ENCODE data around the gene ACTL10.

The ACTL10 gene

DNA sequence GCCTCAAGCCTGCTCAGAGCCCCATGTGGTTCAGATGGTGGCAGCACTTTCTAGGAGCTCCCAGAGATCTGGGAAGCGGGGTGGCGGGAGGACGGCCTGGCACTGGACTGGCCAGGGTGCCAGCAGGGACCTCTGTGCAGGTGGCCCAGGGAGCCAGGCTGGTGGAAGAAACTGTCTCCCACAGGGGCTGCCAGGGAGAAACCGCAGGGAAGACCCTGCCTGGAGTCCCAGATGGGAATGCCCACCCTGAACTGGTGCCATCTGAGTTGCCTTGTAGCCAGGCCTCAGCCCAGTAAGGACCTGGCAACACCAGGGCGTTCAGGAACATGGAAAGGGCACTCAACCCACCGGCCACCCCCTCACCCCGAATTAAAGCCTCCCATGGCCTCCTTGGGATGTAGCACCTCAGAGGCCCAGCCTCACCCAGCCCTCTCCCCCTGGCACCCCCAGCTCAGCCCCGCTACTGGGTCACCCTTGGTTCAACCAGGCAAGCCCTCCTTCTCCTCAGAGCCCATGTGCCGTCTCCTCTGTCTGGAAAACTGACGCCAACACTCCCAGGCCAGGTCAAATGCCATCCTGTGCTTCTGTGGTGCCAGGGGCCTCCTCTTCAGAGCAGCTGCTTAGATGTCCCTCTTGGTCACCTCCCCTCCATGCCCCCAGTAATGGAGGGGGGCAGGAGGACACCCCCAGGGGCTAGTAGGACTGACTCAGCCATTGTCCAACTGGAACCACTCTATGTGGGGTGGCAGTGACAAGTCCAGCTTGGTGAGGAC is 10.5 kb upstream of the ACTL10 start:
- no peak overlapping the region for H3K4me2 ChIP-seq (ENCODE audit: low read depth, low read length, poor library complexity, severe bottlenecking)
- no peaks in the 10 kb centered on the region for H3F3A ChIP-seq (ENCODE audit: low read depth)
- H3K9ac ChIP-seq (ENCODE audit: low read depth, low read length, poor library complexity, severe bottlenecking): no peak overlapping the region
- no peaks in the 10 kb centered on the region for H3K4me1 ChIP-seq (ENCODE audit: insufficient read depth, low read length, poor library complexity, severe bottlenecking)
- H3K9me2 ChIP-seq (replicated peaks; ENCODE audit: low read depth, low read length): no peaks in the 10 kb centered on the region
- no peak for TF ChIP-seq EZH2phosphoT487 (IDR thresholded peaks at IDR 0.05; ENCODE audit: borderline replicate concordance)
- TF ChIP-seq, protein P1, sequence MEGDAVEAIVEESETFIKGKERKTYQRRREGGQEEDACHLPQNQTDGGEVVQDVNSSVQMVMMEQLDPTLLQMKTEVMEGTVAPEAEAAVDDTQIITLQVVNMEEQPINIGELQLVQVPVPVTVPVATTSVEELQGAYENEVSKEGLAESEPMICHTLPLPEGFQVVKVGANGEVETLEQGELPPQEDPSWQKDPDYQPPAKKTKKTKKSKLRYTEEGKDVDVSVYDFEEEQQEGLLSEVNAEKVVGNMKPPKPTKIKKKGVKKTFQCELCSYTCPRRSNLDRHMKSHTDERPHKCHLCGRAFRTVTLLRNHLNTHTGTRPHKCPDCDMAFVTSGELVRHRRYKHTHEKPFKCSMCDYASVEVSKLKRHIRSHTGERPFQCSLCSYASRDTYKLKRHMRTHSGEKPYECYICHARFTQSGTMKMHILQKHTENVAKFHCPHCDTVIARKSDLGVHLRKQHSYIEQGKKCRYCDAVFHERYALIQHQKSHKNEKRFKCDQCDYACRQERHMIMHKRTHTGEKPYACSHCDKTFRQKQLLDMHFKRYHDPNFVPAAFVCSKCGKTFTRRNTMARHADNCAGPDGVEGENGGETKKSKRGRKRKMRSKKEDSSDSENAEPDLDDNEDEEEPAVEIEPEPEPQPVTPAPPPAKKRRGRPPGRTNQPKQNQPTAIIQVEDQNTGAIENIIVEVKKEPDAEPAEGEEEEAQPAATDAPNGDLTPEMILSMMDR (conservative IDR thresholded peaks at IDR 0.05; ENCODE audit: low read length): no peak
- no peaks in the 10 kb centered on the region for H3K79me2 ChIP-seq (ENCODE audit: insufficient read depth, low read length)
- H3K36me3 ChIP-seq (ENCODE audit: insufficient read depth, low read length): no peaks in the 10 kb centered on the region
- H4K20me1 ChIP-seq (ENCODE audit: insufficient read depth, low read length, poor library complexity, severe bottlenecking): no peaks in the 10 kb centered on the region
- H2AFZ ChIP-seq (ENCODE audit: low read length): no peak overlapping the region
- no peak overlapping the region for H3K4me3 ChIP-seq (ENCODE audit: low read length, poor library complexity, severe bottlenecking)
- no peaks in the 10 kb centered on the region for H3K27me3 ChIP-seq (ENCODE audit: insufficient read depth, low read length, poor library complexity, severe bottlenecking)
- no peaks in the 10 kb centered on the region for H3K9me3 ChIP-seq (ENCODE audit: insufficient read depth, low read depth, low read length)

DNA sequence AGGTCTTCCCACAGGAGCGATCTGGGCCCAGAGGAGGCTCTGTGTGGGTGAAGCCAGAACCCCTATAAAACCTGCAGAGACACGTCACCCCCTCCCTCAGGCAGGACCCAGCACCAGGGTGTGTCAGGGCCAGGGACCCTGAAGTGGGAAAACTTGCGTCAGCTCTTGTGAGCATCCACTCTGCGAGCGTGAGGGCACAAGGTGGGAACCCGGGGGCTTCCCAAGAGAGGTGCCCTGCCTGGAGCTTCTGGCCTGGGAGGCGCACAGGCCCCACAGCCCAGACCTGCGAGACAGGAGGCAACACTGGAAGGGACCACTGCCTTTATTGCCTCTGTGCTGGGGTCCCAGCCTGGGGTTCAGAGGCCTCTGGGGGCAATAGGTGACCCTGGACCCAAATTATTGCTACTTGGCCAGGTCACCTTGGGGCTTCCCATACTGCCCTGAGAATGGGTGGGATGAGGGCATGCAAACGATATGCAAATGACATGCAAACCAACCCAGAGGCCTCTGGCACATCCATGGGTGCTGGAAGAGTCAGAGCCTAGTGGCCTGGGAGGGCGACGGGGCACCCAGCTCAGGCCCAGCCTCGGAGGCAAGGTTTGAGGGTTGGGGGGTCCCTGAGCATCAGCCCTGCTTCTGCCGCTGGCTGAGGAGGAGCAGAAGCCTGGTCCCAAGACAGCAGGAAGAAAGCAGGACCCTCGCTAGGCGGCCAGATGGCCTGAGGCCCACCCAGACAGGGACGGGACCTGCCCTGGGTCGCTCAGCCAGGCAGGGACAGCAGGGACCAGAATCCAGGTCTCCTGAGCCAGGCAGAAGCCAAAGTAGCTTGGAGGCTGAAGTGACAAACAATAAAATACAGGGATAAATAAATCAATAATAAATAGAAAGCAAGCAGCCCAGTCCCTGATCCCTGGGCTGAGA is 9.7 kb upstream of the ACTL10 start:
- no peaks in the 10 kb centered on the region for H3K27me3 ChIP-seq (ENCODE audit: insufficient read depth, low read length, poor library complexity, severe bottlenecking)

DNA sequence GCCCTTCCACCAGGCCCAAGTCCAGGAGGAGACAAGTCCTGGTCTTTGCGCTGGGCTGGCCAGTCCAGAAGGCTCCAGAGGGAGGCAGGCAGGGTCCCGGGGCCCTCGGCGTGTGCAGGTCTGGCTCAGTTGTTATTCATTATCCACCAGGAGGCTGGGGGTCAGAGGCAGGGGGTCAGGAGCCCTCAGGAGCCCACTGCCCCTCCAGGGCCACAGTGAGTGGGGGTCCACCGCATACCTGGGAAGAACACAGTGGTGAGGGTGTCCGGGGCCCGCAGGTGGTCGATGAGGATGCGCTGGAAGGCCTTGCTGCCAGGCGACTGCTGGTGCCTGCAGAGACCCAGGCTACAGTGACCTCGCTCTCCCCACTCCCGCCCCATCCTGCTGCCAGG is 9.0 kb upstream of the ACTL10 start:
- H3K9me3 ChIP-seq (ENCODE audit: insufficient read depth, low read depth, low read length): no peaks in the 10 kb centered on the region
- TF ChIP-seq, protein P1 (conservative IDR thresholded peaks at IDR 0.05; ENCODE audit: low read length): no peak
- no peak for TF ChIP-seq EZH2phosphoT487 (IDR thresholded peaks at IDR 0.05; ENCODE audit: borderline replicate concordance)
- H3K9ac ChIP-seq (ENCODE audit: low read depth, low read length, poor library complexity, severe bottlenecking): no peak overlapping the region
- H3K4me3 ChIP-seq (ENCODE audit: low read length, poor library complexity, severe bottlenecking): no peak overlapping the region
- H3K9me2 ChIP-seq (replicated peaks; ENCODE audit: low read depth, low read length): no peaks in the 10 kb centered on the region
- H3F3A ChIP-seq (ENCODE audit: low read depth): no peaks in the 10 kb centered on the region
- no peaks in the 10 kb centered on the region for H4K20me1 ChIP-seq (ENCODE audit: insufficient read depth, low read length, poor library complexity, severe bottlenecking)
- no peak overlapping the region for H3K4me2 ChIP-seq (ENCODE audit: low read depth, low read length, poor library complexity, severe bottlenecking)
- H3K36me3 ChIP-seq (ENCODE audit: insufficient read depth, low read length): no peaks in the 10 kb centered on the region
- no peaks in the 10 kb centered on the region for H3K27me3 ChIP-seq (ENCODE audit: insufficient read depth, low read length, poor library complexity, severe bottlenecking)
- H2AFZ ChIP-seq (ENCODE audit: low read length): no peak overlapping the region
- no peaks in the 10 kb centered on the region for H3K79me2 ChIP-seq (ENCODE audit: insufficient read depth, low read length)
- H3K4me1 ChIP-seq (ENCODE audit: insufficient read depth, low read length, poor library complexity, severe bottlenecking): peaks cover under 1% of the 10 kb centered on the region

More for the DNA sequence above, 9.7 kb upstream of the ACTL10 start:
- no peak for TF ChIP-seq EZH2phosphoT487 (IDR thresholded peaks at IDR 0.05; ENCODE audit: borderline replicate concordance)
- TF ChIP-seq, protein P1 (conservative IDR thresholded peaks at IDR 0.05; ENCODE audit: low read length): no peak
- Histone ChIP-seq H3K9ac (ENCODE audit: low read depth, low read length, poor library complexity, severe bottlenecking) (no peak overlapping the region), H3K4me1 (ENCODE audit: insufficient read depth, low read length, poor library complexity, severe bottlenecking) (no peaks in the 10 kb centered on the region), H2AFZ (ENCODE audit: low read length) (no peak overlapping the region), H3K36me3 (ENCODE audit: insufficient read depth, low read length) (no peaks in the 10 kb centered on the region), H3K4me2 (ENCODE audit: low read depth, low read length, poor library complexity, severe bottlenecking) (no peak overlapping the region), H3K79me2 (ENCODE audit: insufficient read depth, low read length) (no peaks in the 10 kb centered on the region), H3K9me3 (ENCODE audit: insufficient read depth, low read depth, low read length) (no peaks in the 10 kb centered on the region), H3K9me2 (replicated peaks; ENCODE audit: low read depth, low read length) (no peaks in the 10 kb centered on the region), H3K4me3 (ENCODE audit: low read length, poor library complexity, severe bottlenecking) (no peak overlapping the region), H3F3A (ENCODE audit: low read depth) (no peaks in the 10 kb centered on the region), H4K20me1 (ENCODE audit: insufficient read depth, low read length, poor library complexity, severe bottlenecking) (no peaks in the 10 kb centered on the region)
